Mammary epithelial cell (primary cell): ENCODE results near the gene INPP4B.

Experiments
- EZH2 ChIP-seq: IDR thresholded peaks from 2 replicates; pipeline ENCODE4 v1.6.1; 2012; ENCODE audit warnings: low read length, inconsistent platforms, borderline replicate concordance
- TF ChIP-seq, protein P1 (sequence below), 2 donors: IDR thresholded peaks in 1 of 2; conservative IDR thresholded peaks in 1 of 2; 2 replicates each; pipeline ENCODE4 v1.5.1; 2011 to 2012; ENCODE audit warnings: inconsistent platforms in 2 of 2, low read length in 2 of 2, mild to moderate bottlenecking in 2 of 2, control low read depth in 1 of 2, low read depth in 1 of 2; ENCODE audit not compliant: insufficient read depth in 1 of 2; ENCODE audit errors: extremely low read depth in 1 of 2

DNA sequence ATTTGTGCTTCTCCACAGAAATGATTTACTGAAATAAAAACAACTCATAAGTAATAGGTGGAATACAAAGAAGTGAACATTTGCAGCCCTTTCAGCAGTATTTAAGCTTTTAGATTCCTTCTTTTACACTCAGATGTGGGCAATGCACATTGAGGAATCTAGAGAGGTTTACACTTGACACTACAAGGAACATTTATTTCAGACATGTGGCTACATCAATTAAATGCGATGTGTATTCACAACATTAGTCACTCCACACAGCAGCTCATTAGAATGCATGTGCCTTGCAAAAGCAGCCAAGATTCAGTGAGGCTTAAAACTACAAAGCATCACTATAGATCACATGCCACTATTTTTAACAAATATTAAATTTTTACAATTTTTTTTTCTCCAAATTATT is 480.7 kb downstream of the INPP4B start:
- TF ChIP-seq, protein P1, sequence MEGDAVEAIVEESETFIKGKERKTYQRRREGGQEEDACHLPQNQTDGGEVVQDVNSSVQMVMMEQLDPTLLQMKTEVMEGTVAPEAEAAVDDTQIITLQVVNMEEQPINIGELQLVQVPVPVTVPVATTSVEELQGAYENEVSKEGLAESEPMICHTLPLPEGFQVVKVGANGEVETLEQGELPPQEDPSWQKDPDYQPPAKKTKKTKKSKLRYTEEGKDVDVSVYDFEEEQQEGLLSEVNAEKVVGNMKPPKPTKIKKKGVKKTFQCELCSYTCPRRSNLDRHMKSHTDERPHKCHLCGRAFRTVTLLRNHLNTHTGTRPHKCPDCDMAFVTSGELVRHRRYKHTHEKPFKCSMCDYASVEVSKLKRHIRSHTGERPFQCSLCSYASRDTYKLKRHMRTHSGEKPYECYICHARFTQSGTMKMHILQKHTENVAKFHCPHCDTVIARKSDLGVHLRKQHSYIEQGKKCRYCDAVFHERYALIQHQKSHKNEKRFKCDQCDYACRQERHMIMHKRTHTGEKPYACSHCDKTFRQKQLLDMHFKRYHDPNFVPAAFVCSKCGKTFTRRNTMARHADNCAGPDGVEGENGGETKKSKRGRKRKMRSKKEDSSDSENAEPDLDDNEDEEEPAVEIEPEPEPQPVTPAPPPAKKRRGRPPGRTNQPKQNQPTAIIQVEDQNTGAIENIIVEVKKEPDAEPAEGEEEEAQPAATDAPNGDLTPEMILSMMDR (conservative IDR thresholded peaks at IDR 0.05 in 1 of 2, IDR thresholded peaks at IDR 0.05 in 1 of 2; ENCODE audit: extremely low read depth in 1 of 2, insufficient read depth in 1 of 2, low read depth in 1 of 2, low read length in 2 of 2) = no peak
- no peak for TF ChIP-seq EZH2
